Gastrocnemius medialis (tissue), 4 donors: ENCODE data around the gene PROSER3. TPM values are rescaled to one million over a fixed set of nuclear protein-coding genes. Genes with fewer than 3 reads are reported as not detected.

Source experiments
- ATAC-seq, 2 donors: fragments of 150-250 bp; one replicate each; pipeline ENCODE4 v1.9.1; 2016
- DNase-seq, 2 donors: peaks; one replicate each; pipeline ENCODE4 v3.0.0-alpha.2; 2019
- H3K27ac ChIP-seq, 4 donors: fragments of 200-600 bp; sonication (generic); 1 replicate in 1 of 4; 2 replicates in 3 of 4; pipeline ENCODE4 v1.5.1; 2016 to 2018; ENCODE audit warnings: mild to moderate bottlenecking in 2 of 4, moderate library complexity in 1 of 4
- H3K27me3 ChIP-seq, 3 donors: fragments of 200-600 bp; sonication (generic) in 2 of 3; 1 replicate in 1 of 3; 2 replicates in 2 of 3; pipeline versions ENCODE4 v1.5.1 to v1.6.0; 2016 to 2019; ENCODE audit warnings: mild to moderate bottlenecking in 1 of 3, moderate library complexity in 1 of 3
- H3K36me3 ChIP-seq, 2 donors: fragments of 200-600 bp; sonication (generic) in 1 of 2; one replicate each; pipeline ENCODE4 v1.5.1; 2017 to 2018
- H3K4me1 ChIP-seq, 2 donors: fragments of 200-600 bp; sonication (generic) in 1 of 2; one replicate each; pipeline ENCODE4 v1.5.1; 2016 to 2017; ENCODE audit warnings: mild to moderate bottlenecking in 2 of 2
- H3K4me3 ChIP-seq, 4 donors: fragments of 200-600 bp; sonication (generic) in 3 of 4; 1 replicate in 1 of 4; 2 replicates in 3 of 4; pipeline ENCODE4 v1.5.1; 2016 to 2019; ENCODE audit warnings: mild to moderate bottlenecking in 2 of 4
- H3K9me3 ChIP-seq, 3 donors: fragments of 200-600 bp; sonication (generic) in 2 of 3; 1 replicate in 1 of 3; 2 replicates in 2 of 3; pipeline ENCODE4 v1.5.1; 2016 to 2019
- POLR2A ChIP-seq, 2 donors: fragments of 450-650 bp; IDR thresholded peaks; one replicate each; pipeline ENCODE4 v1.6.1; 2017; ENCODE audit warnings: antibody characterized with exemption in 2 of 2, mild to moderate bottlenecking in 2 of 2, moderate library complexity in 2 of 2
- in situ Hi-C, 4 donors: fragments of 200-750 bp; cut with MboI; loops; one replicate each; pipeline versions ENCODE4 v1.15.0 to v1.8.0; 2017; ENCODE audit warnings: low sequenced_read_pairs in 4 of 4
- intact Hi-C: fragments of 100-400 bp; cut with DNase I; formaldehyde crosslinking; loops from one replicate; pipeline ENCODE4 v1.15.1; 2023; ENCODE audit warnings: low total_unique reads
- total RNA-seq, 4 donors: library from RNA; depleted of rRNA; stranded (reverse); fragments of >200 nt; gene quantifications; one replicate each; pipeline versions ENCODE4 v1.1.0 to v1.2.3, GENCODE V29; 2016
- TF ChIP-seq, protein P1 (sequence below), 5 experiments: fragments of 450-650 bp in 3 of 5; fragments of 200-600 bp in 2 of 5; sonication (generic) in 2 of 5; IDR thresholded peaks in 4 of 5; conservative IDR thresholded peaks in 1 of 5; 1 replicate in 4 of 5; 2 replicates in 1 of 5; pipeline ENCODE4 v1.5.1; 2016 to 2019; ENCODE audit warnings: antibody characterized with exemption in 5 of 5, mild to moderate bottlenecking in 3 of 5, moderate library complexity in 3 of 5

The PROSER3 gene
- total RNA-seq, 4 donors from 2014 or later: 0.63 to 4.3 (median 3.0) TPM

GRCh38 chr19:35760711-35761349 lies 2.9 kb downstream of the PROSER3 start:
- no peaks in the 10 kb centered on the region for H3K27me3 ChIP-seq
- no peak overlapping the region for H3K4me3 ChIP-seq
- peaks cover 0 to 13% of the 10 kb centered on the region in 2 donors for H3K36me3 ChIP-seq
- H3K4me1 ChIP-seq: peaks cover 25 to 28% of the 10 kb centered on the region in 2 donors
- no peak overlapping the region for H3K27ac ChIP-seq
- H3K9me3 ChIP-seq: no peaks in the 10 kb centered on the region
- intact Hi-C loops: no loop called here
- TF ChIP-seq POLR2A (IDR thresholded peaks at IDR 0.05): no peak
- TF ChIP-seq, protein P1, sequence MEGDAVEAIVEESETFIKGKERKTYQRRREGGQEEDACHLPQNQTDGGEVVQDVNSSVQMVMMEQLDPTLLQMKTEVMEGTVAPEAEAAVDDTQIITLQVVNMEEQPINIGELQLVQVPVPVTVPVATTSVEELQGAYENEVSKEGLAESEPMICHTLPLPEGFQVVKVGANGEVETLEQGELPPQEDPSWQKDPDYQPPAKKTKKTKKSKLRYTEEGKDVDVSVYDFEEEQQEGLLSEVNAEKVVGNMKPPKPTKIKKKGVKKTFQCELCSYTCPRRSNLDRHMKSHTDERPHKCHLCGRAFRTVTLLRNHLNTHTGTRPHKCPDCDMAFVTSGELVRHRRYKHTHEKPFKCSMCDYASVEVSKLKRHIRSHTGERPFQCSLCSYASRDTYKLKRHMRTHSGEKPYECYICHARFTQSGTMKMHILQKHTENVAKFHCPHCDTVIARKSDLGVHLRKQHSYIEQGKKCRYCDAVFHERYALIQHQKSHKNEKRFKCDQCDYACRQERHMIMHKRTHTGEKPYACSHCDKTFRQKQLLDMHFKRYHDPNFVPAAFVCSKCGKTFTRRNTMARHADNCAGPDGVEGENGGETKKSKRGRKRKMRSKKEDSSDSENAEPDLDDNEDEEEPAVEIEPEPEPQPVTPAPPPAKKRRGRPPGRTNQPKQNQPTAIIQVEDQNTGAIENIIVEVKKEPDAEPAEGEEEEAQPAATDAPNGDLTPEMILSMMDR (IDR thresholded peaks at IDR 0.05 in 4 of 5, conservative IDR thresholded peaks at IDR 0.05 in 1 of 5): no peak
- no peak for DNase-seq
- ATAC-seq: no peak
- in situ Hi-C loops: loop anchor here in 1 of 4 donors (25.0 kb wide), 1 partner anchor 376 kb away; the partner anchor contains the start of gene CAPNS1

DNA sequence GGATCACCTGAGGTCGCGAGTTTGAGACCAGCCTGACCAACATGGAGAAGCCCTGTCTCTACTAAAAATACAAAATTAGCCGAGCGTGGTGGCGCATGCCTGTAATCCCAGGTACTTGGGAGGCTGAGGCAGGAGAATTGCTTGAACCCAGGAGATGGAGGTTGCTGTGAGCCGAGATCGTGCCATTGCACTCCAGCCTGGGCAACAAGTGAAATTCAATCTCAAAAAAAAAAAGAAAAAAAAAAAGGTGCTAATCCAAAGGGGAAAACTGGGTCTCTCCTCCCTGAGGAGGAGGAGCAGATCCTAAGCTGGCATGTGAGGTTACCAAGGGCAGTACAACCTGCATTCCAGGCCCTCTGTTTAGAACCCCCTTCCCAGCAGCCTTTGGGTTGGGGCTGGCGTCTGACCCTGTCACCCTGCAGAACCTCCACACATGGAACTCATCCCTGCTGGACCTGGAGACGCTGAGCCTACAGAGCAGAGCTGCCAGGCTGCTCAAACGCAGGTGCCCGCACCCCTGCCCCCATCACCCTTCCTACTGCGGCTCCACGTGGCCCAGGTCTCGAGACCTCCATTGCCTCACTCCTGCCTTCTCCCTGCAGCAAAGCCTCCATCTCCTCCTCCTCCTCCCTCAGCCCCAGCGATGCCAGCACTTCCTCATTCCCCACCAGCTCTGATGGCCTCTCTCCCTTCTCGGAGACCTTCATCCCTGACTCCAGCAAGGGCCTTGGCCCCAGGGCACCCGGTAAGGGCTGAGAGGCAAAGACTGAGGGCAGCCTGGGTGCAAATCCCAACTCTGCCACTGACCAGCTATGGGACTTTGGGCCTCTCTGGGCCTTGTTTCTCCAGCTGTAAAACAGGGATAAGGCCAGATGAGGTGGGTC lies 6.7 kb downstream of the PROSER3 start:
- no peak overlapping the region for H3K4me3 ChIP-seq
- in situ Hi-C loops (loop anchor here in 1 of 4 donors (25.0 kb wide), 1 partner anchor 373 kb away; the partner anchor contains the start of gene CAPNS1), intact Hi-C loops (no loop called here)
- ATAC-seq (no peak), DNase-seq (no peak)
- H3K27me3 ChIP-seq: no peaks in the 10 kb centered on the region
- no peak for TF ChIP-seq POLR2A (IDR thresholded peaks at IDR 0.05)
- TF ChIP-seq, protein P1 (IDR thresholded peaks at IDR 0.05 in 4 of 5, conservative IDR thresholded peaks at IDR 0.05 in 1 of 5): no peak
- no peak overlapping the region for H3K27ac ChIP-seq
- peaks cover 0 to 5% of the 10 kb centered on the region in 2 donors for H3K4me1 ChIP-seq
- peaks cover 0 to 13% of the 10 kb centered on the region in 2 donors for H3K36me3 ChIP-seq
- H3K9me3 ChIP-seq: no peaks in the 10 kb centered on the region

- H3K27me3 ChIP-seq: no peaks in the 10 kb centered on the region
- no peak overlapping the region for H3K27ac ChIP-seq
- DNase-seq (no peak), ATAC-seq (no peak)
- H3K4me3 ChIP-seq: no peak overlapping the region
- H3K4me1 ChIP-seq: no peaks in the 10 kb centered on the region
- TF ChIP-seq, protein P1 (IDR thresholded peaks at IDR 0.05 in 4 of 5, conservative IDR thresholded peaks at IDR 0.05 in 1 of 5): no peak
- no peak for TF ChIP-seq POLR2A (IDR thresholded peaks at IDR 0.05)
- intact Hi-C loops: no loop called here
- in situ Hi-C loops: loop anchor here in 1 of 4 donors (25.0 kb wide), 1 partner anchor 371 kb away; the partner anchor contains the start of gene CAPNS1
- no peaks in the 10 kb centered on the region for H3K9me3 ChIP-seq
- H3K36me3 ChIP-seq: peaks cover 0 to 13% of the 10 kb centered on the region in 2 donors
Observed at GRCh38 chr19:35766571-35767104, 8.7 kb downstream of the PROSER3 start.

GRCh38 chr19:35767288-35768081 lies 9.5 kb downstream of the PROSER3 start:
- no peak for ATAC-seq
- H3K4me1 ChIP-seq: no peaks in the 10 kb centered on the region
- no peak for DNase-seq
- intact Hi-C loops: no loop called here
- H3K9me3 ChIP-seq: no peaks in the 10 kb centered on the region
- H3K4me3 ChIP-seq: no peak overlapping the region
- peaks cover 0 to 13% of the 10 kb centered on the region in 2 donors for H3K36me3 ChIP-seq
- TF ChIP-seq, protein P1 (IDR thresholded peaks at IDR 0.05 in 4 of 5, conservative IDR thresholded peaks at IDR 0.05 in 1 of 5): no peak
- TF ChIP-seq POLR2A (IDR thresholded peaks at IDR 0.05): no peak
- H3K27me3 ChIP-seq: no peaks in the 10 kb centered on the region
- in situ Hi-C loops: loop anchor here in 1 of 4 donors (25.0 kb wide), 1 partner anchor 370 kb away; the partner anchor contains the start of gene CAPNS1
- no peak overlapping the region for H3K27ac ChIP-seq
